Peyer's patch (tissue), 4 donors: Measurements from ENCODE around the gene SMTNL2.

Experiments used
- CTCF ChIP-seq, 6 experiments: fragments of 450-650 bp in 4 of 6; fragments of 200-600 bp in 2 of 6; sonication (generic) in 1 of 6; IDR thresholded peaks; one replicate each; pipeline ENCODE4 v1.5.1; 2017 to 2019; ENCODE audit warnings: antibody characterized with exemption in 6 of 6, mild to moderate bottlenecking in 3 of 6, moderate library complexity in 1 of 6
- POLR2A ChIP-seq, 2 donors: fragments of 450-650 bp; IDR thresholded peaks; one replicate each; pipeline ENCODE4 v1.5.1; 2017; ENCODE audit warnings: antibody characterized with exemption in 2 of 2, mild to moderate bottlenecking in 2 of 2, moderate library complexity in 2 of 2

- TF ChIP-seq POLR2A (IDR thresholded peaks at IDR 0.05): no peak
- TF ChIP-seq CTCF (IDR thresholded peaks at IDR 0.05): no peak
These were observed 10.1 kb downstream of the SMTNL2 start for GRCh38 chr17:4594406-4594805.
